ENCODE measurements around the gene TSPAN5. TPM values are rescaled to one million over a fixed set of nuclear protein-coding genes. Genes with fewer than 3 reads are reported as not detected.

The TSPAN5 gene
- total and polyA plus RNA-seq, 3 experiments from 2014 or later = 15.9 to 29.7 (median 16.7) TPM

DNA sequence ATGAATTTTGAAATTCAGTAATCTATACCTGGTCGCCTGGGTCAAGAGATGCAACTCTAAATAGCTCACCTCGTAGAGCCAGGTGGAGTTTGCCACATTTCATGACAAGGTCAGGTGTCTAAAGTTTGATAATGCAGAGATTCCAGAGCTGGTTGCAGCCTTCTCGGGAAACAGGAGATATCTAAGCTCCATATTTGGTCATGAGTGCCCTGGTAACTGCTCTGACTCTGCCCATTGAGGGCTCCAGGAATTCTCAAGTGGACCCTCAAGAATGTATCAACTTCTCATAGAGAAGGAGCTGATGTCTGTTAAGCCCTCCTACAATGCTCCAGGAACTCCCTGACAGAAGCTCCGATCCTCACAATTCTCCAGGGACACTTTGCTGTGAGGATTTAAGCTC is 33.2 kb upstream of the TSPAN5 start:
- H3K4me1 Mint-ChIP-seq = peaks cover 26 to 36% (median 31%) of the 10 kb centered on the region in 3 donors
- H3K36me3 Mint-ChIP-seq = peaks cover 0 to 8% (median 3%) of the 10 kb centered on the region in 3 donors
- no peaks in the 10 kb centered on the region for H3K27me3 ChIP-seq (ENCODE audit: insufficient read depth, low read length, poor library complexity, severe bottlenecking)
- CTCF ChIA-PET = no interaction called here
- DNase-seq = no peak
- no peak overlapping the region for H3K27ac ChIP-seq (ENCODE audit: low read depth, low read length)
- H3K27ac Mint-ChIP-seq = no peak overlapping the region
- no peaks in the 10 kb centered on the region for H3K27me3 Mint-ChIP-seq
- peaks cover 22% of the 10 kb centered on the region for H3K4me1 ChIP-seq (ENCODE audit: insufficient read depth, low read length)
- H3K36me3 ChIP-seq (ENCODE audit: insufficient read depth, low read length) = no peaks in the 10 kb centered on the region
- no peaks in the 10 kb centered on the region for H3K9me3 ChIP-seq (ENCODE audit: low read length)
- no peak overlapping the region for H3K4me3 ChIP-seq (ENCODE audit: low read length)
- H3K9me3 Mint-ChIP-seq = no peaks in the 10 kb centered on the region
- POLR2A ChIA-PET = no interaction called here
- H3K4me3 Mint-ChIP-seq = no peak overlapping the region

DNA sequence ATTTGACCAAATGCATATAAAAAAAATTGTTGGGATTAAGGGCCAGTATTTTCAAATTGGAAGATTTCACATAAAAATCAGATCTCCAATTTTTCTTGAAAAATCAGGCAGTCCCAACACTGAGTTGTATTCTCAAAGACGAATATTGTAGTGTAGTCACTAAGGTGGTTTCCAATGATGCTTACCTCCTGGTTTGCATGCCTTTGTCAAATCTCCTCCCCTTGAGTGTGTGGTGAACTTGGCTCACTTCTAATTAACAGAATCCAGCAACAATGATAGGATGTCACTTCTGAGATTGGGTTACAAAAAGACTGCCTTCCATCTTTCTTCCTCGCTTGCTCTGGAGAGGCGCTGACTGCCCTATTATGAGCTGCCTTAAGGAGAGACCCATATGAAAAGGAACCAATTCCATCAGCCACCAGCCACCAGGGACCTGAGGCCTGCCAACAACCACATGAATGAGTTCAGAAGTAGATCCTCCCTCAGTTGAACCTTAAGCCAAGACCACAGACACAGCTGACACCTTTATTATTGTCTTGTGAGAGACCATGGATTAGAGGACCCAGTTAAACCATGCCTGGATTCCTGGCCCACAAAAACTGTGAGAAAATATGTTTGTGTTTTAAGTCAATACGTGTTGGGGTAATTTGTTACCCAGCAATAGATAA is 31.2 kb upstream of the TSPAN5 start:
- H3K27ac Mint-ChIP-seq = peak overlapping the region in 4 of 8 donors; percentile 2 to 72 (median 38)
- H3K4me1 Mint-ChIP-seq = peaks cover 26 to 42% (median 31%) of the 10 kb centered on the region in 3 donors
- H3K4me3 ChIP-seq (ENCODE audit: low read length) = no peak overlapping the region
- POLR2A ChIA-PET = no interaction called here
- CTCF ChIA-PET = interaction anchor here (0.6 kb wide), 1 partner anchor 16 kb away, joined by 3 read pairs; no protein-coding TSS in a partner anchor
- peaks cover 22% of the 10 kb centered on the region for H3K4me1 ChIP-seq (ENCODE audit: insufficient read depth, low read length)
- H3K9me3 Mint-ChIP-seq = no peaks in the 10 kb centered on the region
- no peaks in the 10 kb centered on the region for H3K36me3 ChIP-seq (ENCODE audit: insufficient read depth, low read length)
- H3K27ac ChIP-seq (ENCODE audit: low read depth, low read length) = no peak overlapping the region
- no peaks in the 10 kb centered on the region for H3K27me3 Mint-ChIP-seq
- no peak for DNase-seq
- peak overlapping the region in 3 of 7 donors; percentile 5 to 41 (median 19) for H3K4me3 Mint-ChIP-seq
- H3K27me3 ChIP-seq (ENCODE audit: insufficient read depth, low read length, poor library complexity, severe bottlenecking) = no peaks in the 10 kb centered on the region
- no peaks in the 10 kb centered on the region for H3K9me3 ChIP-seq (ENCODE audit: low read length)
- H3K36me3 Mint-ChIP-seq = peaks cover 0 to 6% (median 0%) of the 10 kb centered on the region in 3 donors

DNA sequence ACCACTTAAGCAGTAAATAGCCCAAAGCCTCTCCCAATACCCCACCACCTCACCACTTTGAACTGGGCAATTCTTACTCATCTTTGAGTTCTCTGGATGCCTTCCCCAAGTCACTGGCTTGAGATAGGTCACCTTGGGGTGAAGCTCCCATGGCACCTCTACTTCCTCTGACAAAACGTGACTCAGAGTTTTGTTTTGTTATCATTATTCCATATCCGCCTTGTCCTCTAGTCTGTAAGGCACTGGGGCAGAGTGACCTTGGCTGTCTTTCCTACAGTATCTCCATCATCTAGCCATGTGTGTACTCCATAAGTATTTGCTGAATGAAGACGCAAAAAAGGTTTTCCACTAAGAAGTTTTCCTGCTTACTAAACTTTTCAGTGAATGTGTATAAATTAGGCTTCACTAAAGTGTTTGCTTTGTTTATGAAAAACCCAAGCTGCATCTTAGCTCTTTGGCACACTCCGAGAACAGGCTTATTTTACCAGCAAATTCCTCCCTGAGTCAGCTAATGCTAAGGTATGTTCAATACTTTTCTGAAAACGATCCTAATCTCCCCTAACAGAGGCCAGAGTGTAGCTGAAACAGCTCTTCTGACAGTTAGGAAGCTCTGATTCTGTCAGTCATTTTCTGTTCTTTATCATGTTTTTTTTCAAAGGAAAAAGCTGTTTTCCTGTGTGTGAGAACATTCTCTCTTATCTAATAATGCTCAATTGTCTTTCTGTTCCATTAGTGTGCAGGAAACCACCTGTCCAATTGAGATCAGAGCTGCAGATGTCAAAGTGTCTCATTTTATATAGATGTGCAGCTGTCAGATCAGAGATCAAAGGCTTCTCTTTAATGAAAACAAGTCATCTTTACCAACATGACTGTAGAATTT is 30.2 kb upstream of the TSPAN5 start:
- no peaks in the 10 kb centered on the region for H3K9me3 Mint-ChIP-seq
- peak in 1 of 5 donors; percentile 21 for DNase-seq

DNA sequence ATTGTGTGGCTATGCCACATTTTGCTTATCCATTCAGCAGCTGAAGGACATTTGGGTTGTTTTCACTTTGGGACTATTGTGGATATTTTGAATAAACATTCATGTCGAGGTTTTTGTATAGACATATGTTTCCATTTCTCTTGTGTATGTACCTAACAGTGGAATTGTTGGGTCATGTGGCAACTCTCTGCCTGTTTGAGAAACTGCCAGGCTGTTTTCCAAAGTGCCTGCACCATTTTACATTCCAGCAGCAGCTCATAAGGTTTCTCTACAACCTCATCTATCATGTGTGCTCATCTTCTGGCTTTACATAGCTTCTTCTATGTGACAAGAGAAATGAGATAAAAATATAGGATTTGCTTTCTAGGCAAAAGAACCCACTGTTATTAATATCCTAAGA is 29.5 kb upstream of the TSPAN5 start:
- POLR2A ChIA-PET = interaction anchor here (0.5 kb wide), 1 partner anchor 57 kb away, joined by 3 read pairs; no protein-coding TSS in a partner anchor
- Histone ChIP-seq H3K9me3 (ENCODE audit: low read length) (no peaks in the 10 kb centered on the region), H3K4me3 (ENCODE audit: low read length) (no peak overlapping the region), H3K36me3 (ENCODE audit: insufficient read depth, low read length) (no peaks in the 10 kb centered on the region), H3K27ac (ENCODE audit: low read depth, low read length) (no peak overlapping the region), H3K27me3 (ENCODE audit: insufficient read depth, low read length, poor library complexity, severe bottlenecking) (no peaks in the 10 kb centered on the region), H3K4me1 (ENCODE audit: insufficient read depth, low read length) (peaks cover 22% of the 10 kb centered on the region)
- DNase-seq = no peak
- CTCF ChIA-PET = interaction anchor here (0.9 to 1.6 kb wide), 5 partner anchors 8 to 29 kb away, joined by 3 to 5 read pairs (median 3); no protein-coding TSS in a partner anchor
- Mint-ChIP-seq H3K4me3 (no peak overlapping the region), H3K27me3 (no peaks in the 10 kb centered on the region), H3K27ac (peak overlapping the region in 1 of 8 donors; percentile 78), H3K4me1 (peaks cover 26 to 42% (median 31%) of the 10 kb centered on the region in 3 donors), H3K9me3 (no peaks in the 10 kb centered on the region), H3K36me3 (peaks cover 0 to 5% (median 0%) of the 10 kb centered on the region in 3 donors)

More for the DNA sequence above, 30.2 kb upstream of the TSPAN5 start:
- peaks cover 26 to 42% (median 31%) of the 10 kb centered on the region in 3 donors for H3K4me1 Mint-ChIP-seq
- Histone ChIP-seq H3K4me1 (ENCODE audit: insufficient read depth, low read length) (peaks cover 22% of the 10 kb centered on the region), H3K4me3 (ENCODE audit: low read length) (peak overlapping the region; percentile 2), H3K27ac (ENCODE audit: low read depth, low read length) (no peak overlapping the region), H3K9me3 (ENCODE audit: low read length) (no peaks in the 10 kb centered on the region), H3K27me3 (ENCODE audit: insufficient read depth, low read length, poor library complexity, severe bottlenecking) (no peaks in the 10 kb centered on the region), H3K36me3 (ENCODE audit: insufficient read depth, low read length) (no peaks in the 10 kb centered on the region)
- ChIA-PET POLR2A (no interaction called here), CTCF (interaction anchor here (0.9 to 1.6 kb wide), 5 partner anchors 9 to 29 kb away, joined by 3 to 5 read pairs (median 3); no protein-coding TSS in a partner anchor)
- H3K36me3 Mint-ChIP-seq = peaks cover 0 to 5% (median 0%) of the 10 kb centered on the region in 3 donors
- peak overlapping the region in 6 of 7 donors; percentile 3 to 59 (median 22) for H3K4me3 Mint-ChIP-seq
- peak overlapping the region in 7 of 8 donors; percentile 16 to 78 (median 35) for H3K27ac Mint-ChIP-seq
- no peaks in the 10 kb centered on the region for H3K27me3 Mint-ChIP-seq

DNA sequence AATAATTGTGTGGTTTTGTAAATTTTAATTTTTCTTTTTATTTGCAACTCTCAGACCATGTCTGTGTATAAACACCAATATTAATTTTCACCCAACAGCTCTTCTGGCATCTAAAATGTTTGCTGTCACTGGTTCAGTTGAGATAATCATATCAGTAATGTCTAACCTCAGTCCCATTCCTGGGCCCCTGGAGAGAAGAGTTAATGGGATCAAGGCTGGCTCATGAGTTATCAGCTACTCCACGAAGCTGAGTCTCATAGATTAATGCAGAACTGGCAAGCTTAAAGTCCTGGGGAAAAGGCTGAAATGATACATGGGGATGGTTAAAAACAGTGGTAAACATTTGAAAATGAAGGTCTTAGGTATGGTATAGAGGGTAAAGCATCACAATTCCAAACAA is 28.4 kb upstream of the TSPAN5 start:
- Histone ChIP-seq H3K4me3 (ENCODE audit: low read length) (no peak overlapping the region), H3K36me3 (ENCODE audit: insufficient read depth, low read length) (no peaks in the 10 kb centered on the region), H3K4me1 (ENCODE audit: insufficient read depth, low read length) (peaks cover 22% of the 10 kb centered on the region), H3K9me3 (ENCODE audit: low read length) (no peaks in the 10 kb centered on the region), H3K27me3 (ENCODE audit: insufficient read depth, low read length, poor library complexity, severe bottlenecking) (no peaks in the 10 kb centered on the region), H3K27ac (ENCODE audit: low read depth, low read length) (no peak overlapping the region)
- Mint-ChIP-seq H3K36me3 (peaks cover 0 to 5% (median 0%) of the 10 kb centered on the region in 3 donors), H3K27ac (peak overlapping the region in 1 of 8 donors; percentile 3), H3K4me1 (peaks cover 26 to 42% (median 31%) of the 10 kb centered on the region in 3 donors), H3K27me3 (no peaks in the 10 kb centered on the region), H3K4me3 (no peak overlapping the region), H3K9me3 (no peaks in the 10 kb centered on the region)
- POLR2A ChIA-PET = no interaction called here
- CTCF ChIA-PET = no interaction called here
- DNase-seq = no peak

DNA sequence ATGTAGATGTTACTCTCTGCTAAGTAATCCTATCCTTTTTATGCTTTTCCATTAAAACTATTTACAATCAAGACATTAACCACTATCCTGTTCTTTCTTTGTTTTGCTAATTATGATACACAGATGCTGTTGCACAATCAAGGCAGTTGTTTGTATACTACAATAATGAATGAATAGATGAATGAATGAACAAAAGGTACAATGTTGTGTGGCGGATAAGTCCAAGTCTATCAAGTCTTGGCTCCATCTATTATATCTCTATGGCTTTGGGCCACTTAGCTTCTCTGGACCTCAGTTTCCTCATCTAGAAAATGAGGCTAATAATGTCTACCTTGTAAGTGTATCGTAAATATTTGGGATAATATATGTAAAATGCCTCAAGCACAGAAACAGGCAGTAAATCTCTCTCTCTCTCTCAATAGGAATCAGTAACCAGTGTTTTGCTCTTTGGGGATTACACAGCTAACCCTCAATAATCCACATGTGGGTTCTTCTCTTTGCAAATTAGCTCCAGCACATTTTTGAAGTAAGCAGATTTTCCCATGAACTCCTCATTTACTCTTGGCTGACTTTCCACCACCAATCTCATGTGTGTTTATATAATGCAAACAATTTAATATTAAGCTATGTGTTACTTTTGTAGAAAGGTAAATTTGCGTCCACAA is 27.8 kb upstream of the TSPAN5 start:
- Mint-ChIP-seq H3K9me3 (no peaks in the 10 kb centered on the region), H3K4me3 (no peak overlapping the region), H3K27me3 (no peaks in the 10 kb centered on the region), H3K4me1 (peaks cover 26 to 42% (median 31%) of the 10 kb centered on the region in 3 donors), H3K27ac (no peak overlapping the region), H3K36me3 (peaks cover 0 to 5% (median 0%) of the 10 kb centered on the region in 3 donors)
- Histone ChIP-seq H3K27ac (ENCODE audit: low read depth, low read length) (no peak overlapping the region), H3K27me3 (ENCODE audit: insufficient read depth, low read length, poor library complexity, severe bottlenecking) (no peaks in the 10 kb centered on the region), H3K9me3 (ENCODE audit: low read length) (no peaks in the 10 kb centered on the region), H3K4me3 (ENCODE audit: low read length) (no peak overlapping the region), H3K36me3 (ENCODE audit: insufficient read depth, low read length) (no peaks in the 10 kb centered on the region), H3K4me1 (ENCODE audit: insufficient read depth, low read length) (peaks cover 22% of the 10 kb centered on the region)
- ChIA-PET CTCF (no interaction called here), POLR2A (no interaction called here)
- no peak for DNase-seq

DNA sequence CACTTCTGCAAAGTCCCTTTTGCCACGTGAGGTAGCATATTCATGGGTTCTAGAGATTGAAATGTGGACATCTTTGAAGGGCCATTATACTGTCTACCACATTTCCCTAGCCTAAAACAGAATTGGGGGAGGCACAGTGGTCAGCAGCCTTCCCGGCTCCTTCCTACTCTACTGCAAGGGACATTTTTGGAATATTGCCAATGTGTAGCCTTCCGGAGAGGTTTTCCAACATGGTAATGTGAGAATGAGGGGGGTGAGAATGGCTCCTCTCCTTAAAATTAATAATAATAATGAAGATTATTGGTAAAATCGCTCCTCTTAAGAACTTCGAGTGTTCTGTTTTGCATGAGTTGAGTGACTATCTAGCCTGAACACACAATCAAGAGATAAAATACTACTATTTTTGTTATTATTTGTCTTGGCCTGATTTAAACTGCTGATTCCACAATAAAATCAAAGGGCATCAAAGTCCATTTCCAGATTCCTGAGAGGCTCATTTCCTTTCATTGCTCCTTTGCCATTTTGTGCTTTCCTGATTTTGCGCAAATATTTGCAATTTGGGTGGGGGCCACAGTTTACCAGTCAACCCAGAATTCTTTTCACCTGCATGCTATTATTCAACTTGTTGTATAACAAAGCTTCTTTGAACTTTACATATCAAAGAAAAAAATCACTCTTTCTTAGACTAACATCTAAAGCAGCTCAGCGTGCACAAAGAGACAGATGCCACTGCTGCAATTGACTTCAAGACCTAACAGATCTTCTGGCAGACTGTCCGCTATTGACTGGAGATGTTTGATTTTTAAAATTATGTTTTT is 27.0 kb upstream of the TSPAN5 start:
- Mint-ChIP-seq H3K4me3 (no peak overlapping the region), H3K4me1 (peaks cover 23 to 36% (median 30%) of the 10 kb centered on the region in 3 donors), H3K36me3 (peaks cover 0 to 2% (median 0%) of the 10 kb centered on the region in 3 donors), H3K9me3 (no peaks in the 10 kb centered on the region), H3K27me3 (no peaks in the 10 kb centered on the region), H3K27ac (no peak overlapping the region)
- no peaks in the 10 kb centered on the region for H3K9me3 ChIP-seq (ENCODE audit: low read length)
- no peak overlapping the region for H3K27ac ChIP-seq (ENCODE audit: low read depth, low read length)
- DNase-seq = peak in 1 of 5 donors; percentile 12
- no peaks in the 10 kb centered on the region for H3K27me3 ChIP-seq (ENCODE audit: insufficient read depth, low read length, poor library complexity, severe bottlenecking)
- no peaks in the 10 kb centered on the region for H3K36me3 ChIP-seq (ENCODE audit: insufficient read depth, low read length)
- H3K4me3 ChIP-seq (ENCODE audit: low read length) = no peak overlapping the region
- ChIA-PET CTCF (no interaction called here), POLR2A (no interaction called here)
- peaks cover 22% of the 10 kb centered on the region for H3K4me1 ChIP-seq (ENCODE audit: insufficient read depth, low read length)

All from CD8-positive, alpha-beta memory T cell (primary cell).